Measurements from ENCODE around the gene WFIKKN1.

The WFIKKN1 gene

DNA sequence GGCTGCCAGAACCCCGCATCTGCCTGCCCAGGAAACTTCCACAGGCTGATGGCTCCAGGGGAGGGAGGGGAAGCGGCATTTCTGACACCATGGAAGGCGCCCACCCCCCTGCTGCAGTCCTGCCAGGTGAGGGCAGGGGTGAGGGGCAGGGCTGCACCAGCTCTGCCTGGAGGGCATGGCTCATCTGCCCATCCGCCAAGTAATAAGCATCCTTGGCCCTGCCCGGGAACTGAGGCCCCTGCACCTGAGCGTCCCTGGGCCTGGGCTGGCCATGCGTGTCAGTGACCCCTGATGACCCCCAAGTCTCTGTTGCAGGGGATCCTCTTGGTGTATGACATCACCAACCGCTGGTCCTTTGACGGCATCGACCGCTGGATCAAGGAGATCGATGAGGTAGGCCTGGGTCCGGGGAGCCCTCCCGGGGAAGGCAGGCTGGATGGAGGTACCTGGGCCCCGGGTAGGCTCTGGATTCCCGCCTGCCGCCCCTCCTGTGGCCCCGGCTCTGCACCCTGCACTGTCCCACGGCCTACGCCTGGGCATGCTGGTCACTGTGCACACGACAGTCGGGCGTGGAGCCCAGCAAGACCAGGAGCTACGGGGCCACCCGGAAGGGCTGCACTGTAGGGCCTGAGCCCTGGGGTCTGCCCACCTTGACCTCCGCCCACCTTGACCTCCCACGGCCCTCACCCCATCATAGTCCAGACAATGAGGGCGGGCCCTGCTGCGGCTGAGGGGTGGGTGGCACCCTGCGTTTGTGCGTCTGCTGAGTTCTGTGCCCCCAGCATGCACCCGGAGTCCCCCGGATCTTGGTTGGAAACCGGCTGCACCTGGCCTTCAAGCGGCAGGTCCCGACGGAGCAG lies 5.4 kb upstream of the WFIKKN1 start:
- DNase-seq = no peak

DNA sequence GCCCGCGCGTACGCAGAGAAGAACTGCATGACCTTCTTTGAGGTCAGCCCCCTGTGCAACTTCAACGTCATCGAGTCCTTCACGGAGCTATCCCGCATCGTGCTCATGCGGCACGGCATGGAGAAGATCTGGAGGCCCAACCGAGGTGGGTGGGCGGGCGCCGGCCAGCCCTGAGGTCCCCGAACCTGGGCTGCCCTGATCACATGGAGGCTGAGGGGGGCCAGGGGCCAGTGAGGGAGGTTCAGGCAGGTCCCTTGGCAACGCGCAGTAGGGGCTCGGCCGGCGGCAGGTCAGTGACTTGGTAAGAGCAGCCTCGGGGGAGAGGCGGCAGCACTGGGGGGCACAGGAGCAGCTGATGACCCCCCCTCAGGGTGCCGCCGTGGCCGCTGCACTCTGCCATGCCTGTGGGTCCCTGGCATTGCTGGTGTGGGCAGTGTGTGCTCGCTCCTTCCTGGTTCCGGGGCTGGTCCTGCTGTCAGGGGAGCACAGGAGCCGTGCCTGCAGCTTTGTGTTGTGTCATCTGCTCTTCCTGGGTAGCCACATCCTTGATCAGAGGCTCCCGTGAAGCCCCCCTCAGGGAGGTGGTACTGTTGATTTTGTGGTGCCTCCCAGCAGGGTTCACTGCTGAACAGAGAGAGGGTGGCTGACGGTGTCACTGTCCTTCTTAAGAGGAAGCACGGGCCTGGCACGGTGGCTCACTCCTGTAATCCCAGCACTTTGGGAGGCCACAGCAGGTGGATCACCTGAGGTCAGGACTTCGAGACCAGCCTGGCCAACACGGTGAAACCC lies 4.6 kb upstream of the WFIKKN1 start:
- no peak for DNase-seq

- DNase-seq = no peak
Observed at GRCh38 chr16:626787-627453, 3.9 kb upstream of the WFIKKN1 start.

GRCh38 chr16:627454-628239 lies 3.1 kb upstream of the WFIKKN1 start:
- no peak for DNase-seq

DNA sequence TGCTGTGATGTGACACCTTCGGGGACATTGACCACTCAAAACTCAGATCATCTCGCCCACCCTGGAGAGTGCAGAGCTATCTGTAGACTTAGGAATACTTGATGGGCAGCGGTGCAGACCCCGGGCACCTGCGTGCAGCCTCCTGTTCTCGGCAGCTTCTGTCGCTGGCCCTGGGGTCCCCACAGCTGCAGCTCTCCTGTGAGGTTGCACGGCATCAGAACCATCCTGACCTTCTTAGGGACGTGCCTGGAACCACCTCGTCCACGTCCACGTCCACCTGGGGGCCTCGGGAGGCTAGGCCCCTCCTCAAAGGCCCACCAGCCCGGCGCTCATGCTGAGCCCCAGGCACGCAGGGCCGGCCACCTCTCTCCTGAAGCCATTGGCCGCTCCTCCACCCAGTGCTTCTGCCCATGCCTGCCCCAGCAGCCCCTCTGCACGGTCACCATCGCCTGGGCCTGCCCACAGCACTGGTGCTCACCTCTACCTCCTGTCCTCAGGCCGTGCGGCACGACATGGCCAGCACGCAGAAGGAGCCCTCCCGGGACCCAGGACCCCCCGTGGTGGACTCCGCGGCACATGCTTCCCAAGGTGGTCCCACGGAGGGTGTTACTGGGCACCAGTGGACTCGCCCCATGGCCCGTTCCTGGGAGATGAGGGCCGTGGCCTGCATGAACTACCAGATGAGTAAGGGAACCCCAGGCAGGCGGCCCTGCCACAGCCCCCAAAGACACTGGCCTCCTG lies 2.3 kb upstream of the WFIKKN1 start:
- no peak for DNase-seq

DNA sequence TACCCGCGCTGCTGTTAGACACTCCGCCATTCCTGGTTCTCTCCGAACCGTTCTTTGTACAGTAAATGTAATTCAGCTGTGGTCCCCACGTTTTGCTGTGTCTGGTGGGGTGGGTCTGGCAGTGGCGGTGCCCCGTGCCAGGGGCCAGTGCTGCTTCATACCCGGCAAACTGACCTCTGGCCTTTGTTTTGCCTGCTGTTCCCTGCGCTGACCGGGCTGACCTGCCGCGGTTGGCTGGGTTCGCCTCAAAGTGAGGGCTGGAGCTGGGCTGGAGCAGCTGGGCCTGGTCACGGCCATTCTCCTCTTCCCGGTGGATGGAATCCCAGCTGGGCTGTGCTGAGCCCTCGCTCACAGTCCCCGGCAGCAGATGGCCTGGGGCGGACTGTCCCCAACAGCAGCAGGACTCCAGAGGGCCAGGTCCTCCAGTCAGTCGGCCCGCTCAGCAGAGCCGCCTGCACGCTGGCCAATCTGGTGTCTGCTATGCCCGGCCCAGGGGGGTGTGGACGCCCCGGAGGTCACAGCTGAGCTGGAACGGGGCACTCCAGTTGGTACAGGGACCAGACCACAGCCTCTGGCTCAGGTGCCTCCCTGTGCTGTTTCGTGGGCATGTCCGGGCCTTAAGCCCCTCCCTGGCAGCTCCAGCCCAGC lies 1.5 kb upstream of the WFIKKN1 start:
- DNase-seq = peak; percentile 85

GRCh38 chr16:629833-630248 lies 944 bp upstream of the WFIKKN1 start:
- DNase-seq = no peak

DNA sequence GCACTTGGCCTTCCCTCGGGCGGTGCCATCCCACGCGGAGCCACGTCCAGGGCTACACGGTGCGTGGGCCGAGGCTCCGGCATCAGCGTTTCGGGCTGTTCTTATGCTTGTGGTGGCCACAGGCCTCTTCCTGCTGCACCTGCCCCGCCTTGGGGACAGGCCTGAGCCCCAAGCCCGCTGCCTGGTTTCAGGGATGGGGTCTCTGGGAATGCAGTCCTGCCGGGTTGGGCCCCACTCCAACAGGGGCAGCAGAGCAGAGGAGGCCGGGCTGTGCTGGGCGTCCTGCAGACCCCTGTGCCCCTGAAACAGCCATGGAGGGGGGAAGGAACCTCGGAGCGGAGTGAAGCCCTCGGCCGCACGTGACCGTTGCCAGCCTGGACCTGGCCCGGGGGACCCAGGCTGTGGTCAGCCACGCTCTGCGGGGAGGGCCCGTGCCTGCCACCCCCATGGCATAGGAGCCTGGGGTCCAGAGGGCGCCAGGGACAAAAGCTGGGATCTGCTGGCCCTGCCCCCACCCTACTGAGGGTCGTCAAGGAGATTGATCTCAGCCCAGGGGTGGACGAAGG lies 453 bp upstream of the WFIKKN1 start:
- DNase-seq = peak; percentile 61

DNA sequence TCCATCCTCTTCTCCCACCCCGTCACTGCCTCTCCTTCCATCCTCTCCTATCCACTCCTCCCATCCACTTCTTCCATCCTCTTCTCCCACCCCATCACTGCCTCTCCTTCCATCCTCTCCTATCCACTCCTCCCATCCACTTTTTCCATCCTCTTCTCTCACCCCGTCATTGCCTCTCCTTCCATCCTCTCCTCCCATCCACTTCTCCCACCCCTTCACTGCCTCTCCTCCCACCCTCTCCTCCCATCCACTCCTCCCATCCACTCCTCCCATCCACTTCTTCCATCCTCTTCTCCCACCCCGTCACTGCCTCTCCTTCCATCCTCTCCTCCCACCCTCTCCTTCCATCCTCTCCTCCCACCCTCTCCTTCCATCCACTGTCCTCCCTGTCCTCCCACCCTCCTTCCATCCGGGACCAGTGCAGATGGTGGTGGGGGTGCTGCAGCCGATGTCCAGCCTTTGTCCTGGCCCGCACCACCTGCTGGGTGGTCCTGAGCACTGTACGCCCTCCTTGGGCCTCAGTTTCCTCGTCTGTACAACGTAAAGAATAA lies 1.1 kb downstream of the WFIKKN1 start:
- no peak for DNase-seq

- no peak for DNase-seq
Observed at GRCh38 chr16:632486-633335, 1.9 kb downstream of the WFIKKN1 start.

DNA sequence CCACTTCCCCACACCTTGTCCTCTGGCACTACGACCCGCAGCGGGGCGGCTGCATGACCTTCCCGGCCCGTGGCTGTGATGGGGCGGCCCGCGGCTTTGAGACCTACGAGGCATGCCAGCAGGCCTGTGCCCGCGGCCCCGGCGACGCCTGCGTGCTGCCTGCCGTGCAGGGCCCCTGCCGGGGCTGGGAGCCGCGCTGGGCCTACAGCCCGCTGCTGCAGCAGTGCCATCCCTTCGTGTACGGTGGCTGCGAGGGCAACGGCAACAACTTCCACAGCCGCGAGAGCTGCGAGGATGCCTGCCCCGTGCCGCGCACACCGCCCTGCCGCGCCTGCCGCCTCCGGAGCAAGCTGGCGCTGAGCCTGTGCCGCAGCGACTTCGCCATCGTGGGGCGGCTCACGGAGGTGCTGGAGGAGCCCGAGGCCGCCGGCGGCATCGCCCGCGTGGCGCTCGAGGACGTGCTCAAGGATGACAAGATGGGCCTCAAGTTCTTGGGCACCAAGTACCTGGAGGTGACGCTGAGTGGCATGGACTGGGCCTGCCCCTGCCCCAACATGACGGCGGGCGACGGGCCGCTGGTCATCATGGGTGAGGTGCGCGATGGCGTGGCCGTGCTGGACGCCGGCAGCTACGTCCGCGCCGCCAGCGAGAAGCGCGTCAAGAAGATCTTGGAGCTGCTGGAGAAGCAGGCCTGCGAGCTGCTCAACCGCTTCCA lies 2.7 kb downstream of the WFIKKN1 start:
- no peak for DNase-seq

- DNase-seq = no peak
Observed at GRCh38 chr16:634051-634670, 3.4 kb downstream of the WFIKKN1 start.

GRCh38 chr16:634996-635395 lies 4.2 kb downstream of the WFIKKN1 start:
- DNase-seq = no peak

DNA sequence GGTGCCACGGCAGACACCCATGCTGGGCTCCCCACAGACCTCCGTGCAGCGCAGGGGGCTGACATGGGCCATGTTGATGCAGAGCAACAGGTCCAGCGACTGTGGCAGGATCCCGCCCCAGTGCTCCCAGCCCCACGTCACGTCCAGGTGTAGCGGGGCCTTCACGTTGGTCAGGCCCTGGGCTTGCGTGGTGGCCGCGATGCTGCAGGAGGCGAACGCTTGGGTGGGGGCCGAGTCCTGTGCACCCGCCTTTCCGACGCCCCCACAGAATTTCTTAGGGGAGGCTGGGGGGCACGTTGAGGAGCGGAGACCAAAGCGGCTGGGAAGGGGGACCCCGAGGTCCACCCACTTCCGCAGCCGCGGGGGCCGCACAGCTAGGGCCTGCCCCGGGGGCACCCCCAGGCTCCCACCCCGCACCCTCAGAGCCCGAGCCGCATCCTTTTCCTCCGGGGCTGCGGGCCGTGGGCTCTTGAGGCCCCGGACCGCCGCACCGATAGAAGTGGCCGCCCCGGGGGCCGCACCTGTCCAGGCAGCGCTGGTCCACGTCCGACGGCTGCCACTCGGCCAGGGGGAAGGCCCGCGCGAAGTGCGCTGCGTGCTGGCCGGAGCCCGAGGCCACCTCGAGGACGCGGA lies 4.9 kb downstream of the WFIKKN1 start:
- DNase-seq = no peak

- peak; percentile 98 for DNase-seq
Observed at GRCh38 chr16:636206-637080, 5.7 kb downstream of the WFIKKN1 start, which contains the start of gene METTL26. Gene METTL26, minus strand, starts transcription at chr16:636305. Its CDS starts 15 bp downstream, at chr16:636290.

DNA sequence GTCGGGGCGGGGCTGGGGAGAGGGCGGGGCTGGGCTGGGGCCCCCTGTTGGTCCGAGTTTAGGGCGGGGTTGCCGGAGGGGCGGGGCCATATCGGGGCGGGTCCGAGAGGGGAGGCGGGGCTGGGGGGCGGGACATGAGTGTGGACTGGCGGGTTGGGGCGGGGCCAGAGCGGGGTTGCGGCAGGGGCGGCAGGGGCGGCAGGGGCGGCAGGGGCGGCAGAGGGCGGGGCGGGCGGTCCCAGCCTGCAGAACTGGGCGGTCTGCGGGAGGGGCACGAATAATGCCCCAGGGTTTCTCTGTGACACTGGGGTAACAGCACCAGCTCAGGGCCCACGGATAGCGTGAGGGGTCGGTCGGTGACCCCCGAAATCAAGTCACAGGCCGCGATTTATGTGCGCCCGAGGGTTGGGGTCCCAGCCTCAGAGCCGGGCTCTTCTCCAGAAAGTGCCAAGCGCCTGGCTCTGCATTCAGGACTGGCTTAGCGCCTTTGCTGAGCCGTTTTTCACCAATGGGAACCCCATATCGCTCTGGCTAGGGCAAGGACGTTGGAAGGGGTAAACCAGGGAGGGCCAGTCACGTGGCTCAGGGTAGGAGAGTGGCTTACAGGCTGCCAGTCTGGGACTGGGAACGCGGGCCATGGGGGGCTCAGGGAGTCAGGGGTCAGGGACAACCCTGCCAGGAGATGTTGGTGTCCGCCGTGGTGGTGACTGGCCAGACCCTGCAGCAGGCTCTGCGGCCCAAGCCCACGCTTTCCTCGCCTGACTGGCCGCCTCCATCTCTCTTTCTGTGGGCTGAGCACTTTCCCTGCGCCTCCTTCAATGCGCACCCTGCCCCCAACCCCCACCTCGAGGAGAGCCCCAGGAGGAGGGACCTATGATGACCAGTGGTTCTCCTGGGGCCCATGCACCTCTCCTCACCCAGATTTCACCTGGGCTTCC lies 6.6 kb downstream of the WFIKKN1 start:
- DNase-seq = peak; percentile 77
